Stimulated activated CD8-positive, alpha-beta memory T cell treated with anti-CD3 and anti-CD28 coated beads, Interleukin-7, amount 100 ng/mL, for 24 hours (primary cell): Measurements from ENCODE around the gene IL26.
"Not testable (repeated sequence)": the region's sequence is repeated elsewhere in the genome, so short reads cannot be mapped to it uniquely, and the experiment has no call there.

Source experiments
- DNase-seq: peaks from one replicate; pipeline ENCODE4 v3.0.0-alpha.2; 2020; ENCODE audit warnings: low read depth

Gene IL26

DNA sequence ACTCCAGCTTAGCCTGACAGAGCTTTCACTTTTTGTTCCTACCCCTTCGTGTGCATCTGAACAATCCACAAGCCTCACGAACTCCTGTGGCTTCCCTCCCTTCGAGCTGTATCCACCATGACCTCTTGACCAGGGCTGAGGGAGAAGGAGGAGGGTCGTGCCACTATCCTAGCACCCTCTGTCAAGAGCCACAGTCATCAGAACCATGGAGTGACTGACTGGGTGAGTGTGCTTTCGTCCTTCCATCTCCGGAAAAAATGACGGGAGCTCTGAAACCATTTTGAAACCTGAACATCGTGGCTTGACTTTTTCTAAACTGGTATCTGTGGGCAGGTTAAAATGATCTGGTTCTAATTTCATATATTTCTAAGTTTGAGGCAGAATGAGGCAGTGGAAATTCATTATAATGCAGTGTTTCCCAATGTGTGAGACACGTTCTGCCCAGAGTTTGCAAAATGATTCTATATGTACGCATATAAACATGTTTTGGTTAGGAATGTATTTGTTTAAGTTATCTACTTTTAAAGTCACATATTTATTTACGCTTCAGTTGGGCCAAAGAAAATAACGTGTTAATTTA is 27.0 kb downstream of the IL26 start:
- DNase-seq = no peak

DNA sequence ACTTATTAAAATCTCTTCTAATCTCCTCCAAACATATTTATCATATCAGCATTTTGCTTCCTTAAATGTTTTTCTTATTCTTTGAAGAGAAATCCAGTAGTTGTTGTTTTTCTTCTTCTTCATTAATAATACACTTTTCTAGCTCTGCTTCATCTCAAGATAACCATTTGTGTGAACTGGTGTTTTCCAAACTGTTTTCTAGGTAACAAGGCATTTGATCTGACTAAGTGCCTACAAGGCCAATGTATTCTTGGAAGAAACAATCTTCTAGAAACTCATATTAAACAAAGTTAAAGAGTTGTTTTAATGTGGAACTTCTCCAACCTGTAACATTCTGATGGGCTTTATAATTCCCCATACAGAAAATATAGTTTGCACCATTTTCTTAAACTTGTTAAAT is 35.3 kb downstream of the IL26 start:
- DNase-seq = no peak

DNA sequence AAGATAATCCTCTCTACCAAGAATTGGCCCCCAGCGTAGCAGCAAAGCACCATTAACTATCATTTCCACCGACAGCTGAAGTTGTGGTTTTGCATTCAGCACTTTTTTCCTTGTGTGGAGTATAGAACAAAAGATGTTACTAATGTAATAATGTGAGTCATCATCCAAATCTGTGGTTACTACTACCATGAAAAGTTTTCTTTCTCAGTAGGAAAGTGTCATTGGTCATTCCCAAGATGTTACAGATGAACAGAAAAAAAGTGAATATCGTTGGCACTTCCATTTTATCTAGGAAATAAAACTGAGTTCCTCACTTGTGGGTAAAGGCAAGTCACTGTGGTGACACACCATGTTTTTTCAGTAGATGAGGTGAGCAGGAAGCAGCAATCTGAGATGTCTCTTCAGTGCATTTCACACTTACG is 35.8 kb downstream of the IL26 start:
- no peak for DNase-seq

DNA sequence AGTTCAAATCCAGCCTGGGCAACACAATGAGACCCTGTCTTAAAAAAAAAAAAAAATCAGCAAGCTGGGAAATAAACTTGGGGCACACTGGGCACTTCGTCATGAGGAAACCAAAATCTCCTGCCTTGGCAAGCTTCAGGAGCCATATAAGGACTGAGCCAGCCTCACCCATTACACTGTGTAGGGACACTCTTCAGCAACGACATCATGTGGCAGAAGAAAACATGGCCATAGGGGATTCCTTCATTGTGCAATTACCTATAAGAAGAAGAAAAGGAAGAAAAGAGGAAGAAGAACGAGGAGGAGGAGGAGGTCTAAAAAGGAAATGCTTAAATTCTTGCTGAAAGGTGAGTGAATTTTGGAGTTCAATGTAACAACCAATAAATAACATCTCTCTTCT is 40.0 kb downstream of the IL26 start:
- DNase-seq = no peak

DNA sequence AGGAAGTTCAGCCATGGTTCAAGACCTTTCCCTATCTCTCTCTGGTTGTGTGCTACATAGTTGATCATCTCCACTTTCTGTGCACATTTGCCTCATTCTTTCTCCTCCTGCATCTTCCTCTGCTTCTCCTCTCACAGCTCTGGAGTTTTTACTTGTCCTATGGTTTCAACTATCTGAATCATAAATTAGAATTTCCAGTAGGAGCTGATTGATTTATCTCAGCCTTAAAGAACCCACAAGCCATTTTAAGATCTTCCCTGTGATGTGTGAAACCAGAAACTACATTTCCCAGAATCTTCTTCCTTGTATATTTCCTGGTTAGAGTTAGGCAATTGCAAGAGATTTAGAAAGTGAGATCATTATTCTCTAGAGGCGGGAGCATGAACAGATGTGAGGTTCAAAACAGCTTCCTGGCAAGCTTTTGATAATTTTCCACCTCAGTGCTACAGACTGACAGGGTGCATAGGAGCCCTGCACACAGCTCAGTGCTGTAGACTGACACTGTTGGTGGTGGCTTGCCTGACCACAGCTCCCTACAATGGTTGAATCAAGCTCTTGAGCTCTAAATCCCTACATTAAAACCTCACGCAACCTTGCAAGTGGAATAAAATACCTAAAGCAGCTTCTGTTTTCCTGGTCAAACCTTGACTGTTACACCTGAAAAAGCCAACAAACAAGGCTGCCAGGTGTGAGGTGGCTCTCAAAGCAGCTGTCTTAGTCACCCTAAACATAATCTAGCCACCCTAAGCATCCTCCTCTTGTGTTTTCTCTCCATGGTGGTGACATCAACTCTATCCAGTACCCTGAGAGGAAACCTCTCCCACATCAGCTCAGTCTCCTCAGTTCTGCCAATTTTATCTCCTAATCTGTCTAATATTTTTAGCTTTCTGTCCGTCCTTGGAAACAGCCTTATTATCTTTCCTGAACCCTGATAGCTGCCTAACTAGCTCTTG is 44.5 kb downstream of the IL26 start:
- no peak for DNase-seq

DNA sequence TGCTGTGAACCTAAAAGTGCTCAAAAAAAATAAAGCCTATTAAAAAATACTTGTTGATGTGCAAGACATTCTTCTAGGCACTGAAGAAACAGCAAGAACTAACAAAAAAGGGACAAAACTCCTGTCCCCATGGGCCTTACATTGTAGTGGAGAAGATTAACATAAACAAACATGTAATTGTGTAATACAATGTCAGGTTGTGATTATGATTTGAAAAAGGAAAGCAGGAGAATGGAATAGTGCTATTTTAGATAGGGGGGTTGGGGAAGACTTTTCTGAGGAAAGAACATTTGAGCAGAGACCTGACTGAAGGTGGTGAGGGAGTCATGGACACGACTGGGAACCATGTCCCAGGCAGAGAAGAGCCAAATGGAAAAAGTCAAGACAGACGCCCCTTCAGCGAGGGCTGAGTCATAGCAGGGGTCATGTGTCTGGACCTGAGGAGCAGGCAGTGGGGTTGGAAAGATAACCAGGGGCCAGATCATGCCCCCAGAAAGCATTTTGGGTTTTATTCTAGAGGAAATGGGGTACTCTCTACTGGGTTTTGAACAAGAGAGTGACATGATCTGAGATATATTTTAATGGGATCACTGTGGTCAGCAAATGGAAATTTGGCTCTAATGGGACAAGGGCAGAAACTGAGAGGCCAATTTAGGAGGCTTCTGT is 46.7 kb downstream of the IL26 start:
- no peak for DNase-seq

DNA sequence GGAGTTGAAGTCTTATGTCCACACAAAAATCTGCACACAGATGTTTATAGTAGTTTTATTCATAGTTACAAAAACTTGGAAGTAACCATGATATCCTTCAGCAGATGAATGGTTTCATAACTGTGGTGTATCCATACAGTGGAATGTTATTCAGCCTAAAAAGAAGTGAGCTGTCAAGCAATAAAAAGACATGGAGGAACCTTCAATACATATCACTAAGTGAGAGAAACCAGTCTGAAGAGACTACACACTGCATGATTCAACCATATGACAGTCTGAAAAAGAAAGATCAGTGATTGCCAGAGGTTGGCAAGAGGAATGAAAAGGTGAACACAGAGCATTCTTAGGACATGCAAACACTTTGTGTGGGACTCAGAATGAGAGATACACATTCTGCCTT is 47.4 kb downstream of the IL26 start:
- no peak for DNase-seq

DNA sequence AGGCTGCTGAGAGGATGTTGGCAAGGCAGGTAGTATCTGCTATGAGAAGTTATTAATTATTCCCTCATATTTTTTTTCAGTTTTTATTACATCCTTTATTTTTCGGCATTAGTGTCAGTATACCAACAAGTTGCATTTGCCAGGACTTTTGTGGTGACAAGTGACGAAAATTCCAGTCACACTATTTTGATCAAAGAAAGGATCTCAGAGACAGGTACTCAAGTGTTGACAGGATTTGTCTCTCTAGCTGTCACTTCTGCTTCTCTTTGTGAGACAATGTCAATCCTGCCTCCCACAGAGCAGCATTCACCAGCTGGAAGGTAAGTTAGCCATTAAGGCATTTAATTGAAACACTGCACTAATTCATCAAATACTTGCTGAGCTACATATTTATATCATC is 48.0 kb downstream of the IL26 start:
- DNase-seq = no peak

DNA sequence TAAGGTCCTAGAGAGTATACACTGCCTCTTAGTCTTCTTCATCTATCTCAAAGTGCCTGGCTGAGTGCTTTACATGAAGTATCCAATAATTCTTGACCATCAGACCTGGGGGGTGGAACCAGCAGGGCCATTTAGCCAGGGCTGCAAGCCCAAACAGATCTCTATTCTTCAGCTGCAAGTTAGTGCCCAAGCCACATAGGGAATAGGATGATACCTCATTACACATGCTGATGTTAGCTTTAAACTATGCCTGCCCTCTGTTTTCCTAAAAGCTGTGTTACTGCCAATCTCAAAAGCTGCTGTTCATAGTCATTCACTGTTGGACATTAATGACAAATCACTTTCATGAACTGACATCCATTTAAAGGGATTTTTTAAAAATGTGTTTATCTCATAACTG is 49.4 kb downstream of the IL26 start:
- DNase-seq = no peak

DNA sequence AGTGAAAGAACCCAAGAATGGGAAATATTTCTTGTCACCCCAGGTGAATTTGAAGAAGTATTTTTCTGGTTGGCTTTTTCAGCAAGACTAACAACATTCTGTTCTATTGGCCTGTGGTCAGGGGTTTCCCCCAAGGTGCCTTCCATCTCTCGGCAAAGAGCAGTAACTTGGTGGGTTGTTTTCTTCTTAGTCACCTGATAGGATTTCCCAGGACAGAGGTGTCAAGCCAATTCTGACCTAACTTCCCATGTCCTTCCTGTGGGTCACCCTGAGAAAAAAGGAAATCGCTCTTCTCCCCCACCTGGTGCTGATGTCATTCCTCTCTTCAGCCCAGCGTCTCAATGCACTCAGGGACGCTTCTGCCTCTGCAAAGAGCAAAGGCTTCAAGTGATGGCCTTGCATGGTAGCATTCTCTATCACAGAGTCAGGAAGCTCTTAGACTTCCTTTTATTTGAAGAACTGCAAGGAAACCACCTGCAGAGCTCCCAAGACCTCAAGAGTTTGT is 50.0 kb downstream of the IL26 start:
- DNase-seq = peak; percentile 23

DNA sequence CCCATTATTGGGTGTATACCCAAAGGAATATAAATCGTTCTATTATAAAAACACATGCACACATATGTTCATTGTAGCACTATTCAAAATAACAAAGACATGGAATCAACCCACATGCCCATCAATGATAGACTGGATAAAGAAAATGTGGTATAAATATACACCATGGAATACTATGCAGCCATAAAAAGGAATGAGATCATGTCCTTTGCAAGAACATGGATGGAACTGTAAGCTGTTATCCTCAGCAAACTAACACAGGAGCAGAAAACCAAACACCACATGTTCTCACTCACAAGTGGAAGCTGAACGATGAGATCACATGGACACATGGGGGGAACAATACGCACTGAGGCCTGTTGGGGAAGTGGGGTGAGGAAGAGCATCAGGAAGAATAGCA is 50.8 kb downstream of the IL26 start:
- DNase-seq = not testable (repeated sequence)

DNA sequence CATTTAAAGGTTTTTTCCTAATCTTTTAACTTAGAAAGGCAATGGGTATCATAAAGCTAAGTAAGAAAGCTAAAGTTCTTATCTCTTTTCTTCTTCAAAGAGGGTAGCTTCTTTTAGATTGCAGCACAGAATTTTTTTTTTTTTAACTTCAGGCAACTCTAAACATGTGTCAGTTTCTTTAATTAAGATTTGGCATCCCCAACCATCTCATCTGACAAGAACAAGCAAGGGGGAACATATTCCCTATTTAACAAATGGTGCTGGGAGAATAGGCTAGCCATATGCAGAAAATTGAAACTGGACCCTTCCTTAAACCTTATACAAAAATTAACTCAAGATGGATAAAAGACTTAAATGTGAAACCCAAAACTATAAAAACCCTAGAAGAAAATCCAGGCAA is 51.8 kb downstream of the IL26 start:
- no peak for DNase-seq

DNA sequence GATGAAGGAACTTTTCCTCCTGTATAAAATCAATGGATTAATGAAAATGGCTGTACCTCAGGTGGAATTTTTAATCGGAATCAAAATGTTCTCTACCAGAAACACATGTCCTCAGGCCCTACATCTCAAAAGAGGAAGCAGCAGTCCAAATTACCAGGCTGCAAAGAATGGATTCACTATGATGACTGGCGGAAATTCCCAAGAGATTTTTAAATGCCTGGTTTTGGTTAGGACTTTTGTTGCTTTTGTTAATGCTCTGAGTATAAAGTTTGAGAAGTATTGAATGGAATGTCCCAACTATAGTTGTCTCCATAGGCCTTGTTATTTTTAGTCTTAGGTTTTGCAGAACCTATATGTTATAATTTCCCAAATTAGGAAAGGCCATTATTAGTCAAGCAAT is 54.9 kb downstream of the IL26 start:
- no peak for DNase-seq

DNA sequence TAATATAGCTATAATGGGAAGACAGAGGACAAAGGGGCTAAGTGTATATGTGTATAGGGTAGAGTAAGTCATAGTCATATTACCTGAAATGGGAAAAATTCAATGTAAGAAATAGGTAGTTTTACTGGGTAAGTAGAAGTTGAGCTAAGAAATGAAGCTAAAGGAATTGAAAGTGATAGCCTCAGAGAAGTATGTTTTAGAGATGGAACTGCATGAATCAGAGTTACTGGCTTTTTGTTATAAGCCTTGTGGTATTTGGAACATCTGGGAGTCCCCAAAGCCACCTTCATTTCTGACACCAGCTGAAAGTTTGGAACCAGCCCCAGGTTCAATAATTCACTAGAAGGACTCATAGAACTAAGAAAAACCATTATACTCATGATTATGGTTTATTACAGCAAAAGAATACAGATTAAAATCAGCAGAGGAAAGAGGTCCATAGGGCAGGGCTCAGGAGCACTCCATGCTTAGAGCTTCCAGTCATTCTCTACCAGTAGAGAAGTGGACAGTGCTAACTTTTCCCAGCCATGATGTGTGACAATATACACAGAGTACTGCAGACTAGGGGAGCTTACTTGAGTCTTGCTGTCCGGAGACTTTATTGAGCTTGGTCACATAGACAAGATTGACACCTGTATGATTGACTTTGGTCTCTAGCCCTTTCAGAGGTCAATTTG is 56.3 kb downstream of the IL26 start:
- DNase-seq = no peak

DNA sequence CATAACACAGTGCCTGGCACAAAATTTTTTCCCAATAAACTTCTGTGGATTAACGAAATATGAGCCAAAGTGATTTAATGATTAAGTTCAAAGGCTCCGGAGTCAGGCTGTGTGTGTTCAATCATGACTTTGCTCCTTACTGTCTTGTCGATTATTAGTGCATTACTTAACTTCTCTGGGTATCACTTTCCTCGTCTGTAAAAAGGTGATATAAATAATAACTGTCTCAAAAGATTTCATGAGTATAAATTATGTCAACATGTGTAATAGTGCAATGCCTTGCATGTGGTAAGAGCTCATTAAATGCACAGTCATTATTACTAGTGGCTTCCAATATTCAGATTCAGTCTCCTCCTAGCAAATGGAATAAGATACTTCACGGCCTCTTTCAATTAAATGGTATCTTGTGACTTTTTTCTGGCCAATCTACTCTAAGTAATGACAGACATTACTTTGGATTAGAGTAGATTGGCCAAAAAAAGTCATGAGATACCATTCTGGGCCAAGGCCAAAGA is 59.2 kb downstream of the IL26 start:
- DNase-seq = no peak

DNA sequence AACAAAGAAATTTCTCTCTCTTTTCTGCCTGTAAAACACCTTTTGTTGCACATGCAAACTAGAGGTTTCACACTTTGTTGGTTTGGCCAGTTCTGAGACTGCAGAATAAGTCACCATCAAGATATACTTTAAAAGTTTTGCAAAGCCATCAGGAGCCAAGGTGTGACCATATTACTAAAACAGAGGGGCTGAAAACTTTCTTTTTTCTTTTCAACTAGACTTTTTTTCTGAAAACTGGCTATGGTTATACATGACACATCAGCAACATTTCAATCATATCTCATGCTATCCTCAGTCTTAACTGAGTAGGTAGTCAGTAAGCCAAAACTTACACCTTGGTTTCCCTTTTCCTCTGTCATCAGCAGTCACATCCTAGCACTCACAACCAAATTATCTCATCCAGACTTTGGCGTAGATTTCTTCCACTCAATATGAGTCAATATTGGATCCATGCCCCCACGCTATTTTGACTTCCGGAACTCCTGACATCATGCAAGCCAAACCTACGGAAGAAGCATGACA is 62.0 kb downstream of the IL26 start:
- no peak for DNase-seq

DNA sequence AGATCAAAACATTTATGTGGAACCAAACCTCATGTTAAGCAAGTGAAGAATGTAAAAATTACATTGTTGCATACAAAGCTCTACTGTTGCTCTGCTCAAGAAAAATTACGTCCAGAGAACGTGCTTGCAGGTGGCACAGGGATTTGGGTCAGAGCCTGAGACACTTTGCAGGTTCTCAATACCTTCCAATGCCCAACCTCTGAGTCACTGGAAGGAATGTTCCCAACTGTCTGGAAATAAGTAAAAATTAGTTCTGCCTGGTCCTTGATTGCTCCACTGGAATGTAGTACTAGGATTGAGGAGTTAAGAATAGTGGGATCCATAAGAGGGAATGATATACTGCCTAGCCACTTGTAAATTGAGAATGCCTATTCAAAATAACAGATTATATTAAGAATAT is 63.2 kb downstream of the IL26 start:
- no peak for DNase-seq

DNA sequence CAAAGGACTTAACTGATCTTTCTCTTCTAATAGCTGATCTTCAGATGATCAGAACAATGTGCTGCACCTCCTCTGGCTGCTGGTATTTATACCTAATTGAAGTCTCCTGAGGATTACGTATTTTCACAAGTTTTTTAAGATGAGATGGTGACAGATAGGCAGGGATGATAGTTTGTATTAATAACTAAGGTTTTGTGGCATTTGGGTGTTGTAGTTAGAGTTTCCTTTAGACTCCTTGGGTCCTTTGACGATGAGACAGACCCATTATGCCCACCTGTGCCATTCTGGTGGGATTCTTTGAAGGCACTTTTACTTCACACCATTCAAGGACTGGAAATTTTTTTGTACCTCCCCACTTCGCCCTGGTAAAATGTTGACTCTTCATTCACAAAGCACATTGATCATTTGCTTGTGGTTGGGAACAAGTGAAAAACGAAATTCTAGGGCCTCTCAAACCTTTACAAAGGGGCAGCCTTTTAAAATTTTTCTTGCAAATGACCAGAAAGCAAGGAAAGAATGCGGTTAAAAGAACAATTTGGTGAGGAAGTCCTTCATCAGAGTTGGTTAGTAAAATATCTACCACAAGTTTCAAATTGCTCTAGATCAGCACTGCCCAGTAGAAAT is 65.8 kb downstream of the IL26 start, which contains the start of gene IFNG:
TSS of gene IFNG (minus strand) at position 60 of the 624 bp plus-strand sequence. CDS start 125 bp downstream, outside the sequence.
- no peak for DNase-seq

DNA sequence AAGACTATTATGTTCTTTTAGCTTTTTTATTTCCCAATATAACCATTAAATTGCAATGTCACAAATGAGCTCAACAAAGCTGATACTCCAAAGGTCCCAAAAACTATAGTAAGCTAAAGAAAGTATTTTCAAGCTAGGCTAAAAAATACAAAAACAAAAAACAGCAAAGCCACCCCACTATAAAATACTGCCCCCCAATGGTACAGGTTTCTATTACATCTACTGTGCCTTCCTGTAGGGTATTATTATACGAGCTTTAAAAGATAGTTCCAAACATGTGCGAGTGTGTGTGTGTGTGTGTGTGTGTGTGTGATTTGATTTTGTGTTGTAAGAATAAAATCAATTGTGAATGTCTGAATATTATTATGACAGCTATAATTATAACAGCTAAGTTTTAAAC is 67.2 kb downstream of the IL26 start:
- DNase-seq = no peak

DNA sequence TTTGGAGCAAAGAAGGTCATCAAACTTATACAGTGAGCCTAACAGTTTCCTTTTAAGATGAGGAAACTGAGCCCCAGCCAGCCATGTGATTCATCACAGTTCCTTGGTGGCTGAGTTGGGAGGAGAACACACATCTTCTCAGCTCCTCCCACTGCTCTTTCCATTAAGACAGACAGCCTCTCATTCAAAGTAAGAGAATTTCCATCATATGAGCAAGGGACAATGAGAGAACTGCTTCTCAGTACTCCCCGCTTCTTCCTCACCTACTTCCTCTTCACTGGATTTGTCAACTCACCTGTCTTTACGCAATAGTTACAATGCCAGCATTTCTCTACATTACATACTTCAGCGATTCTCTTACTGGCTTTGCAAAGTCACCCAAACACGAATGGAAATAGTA is 68.2 kb downstream of the IL26 start:
- DNase-seq = no peak

DNA sequence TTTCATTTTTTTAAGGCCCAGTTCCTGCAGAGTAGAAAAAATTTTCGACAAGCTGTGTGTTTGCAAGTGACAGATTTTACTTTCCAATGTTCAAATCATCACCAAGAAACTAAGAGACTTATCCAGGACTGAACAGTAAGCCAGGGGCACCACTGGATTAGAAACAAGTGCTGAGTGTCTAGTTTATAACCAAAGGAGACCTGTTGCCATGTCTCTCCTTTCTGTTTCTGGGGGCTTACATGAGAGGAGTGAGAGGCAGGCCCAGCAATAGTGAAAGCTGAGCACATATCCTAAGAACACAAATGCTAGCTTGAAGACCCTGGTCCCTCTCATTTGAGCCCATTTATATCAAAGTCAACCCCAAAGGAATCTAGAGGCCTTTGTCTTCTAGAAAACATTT is 69.0 kb downstream of the IL26 start:
- no peak for DNase-seq
